NCI-H748 treated with DMSO at 0.1 percent for 48 hours (cell line): ENCODE results near the gene APEH.

Experiments used
- DNase-seq: peaks from one replicate; lab custom pipeline; 2025; lab: John Stamatoyannopoulos, UW

APEH gene

DNA sequence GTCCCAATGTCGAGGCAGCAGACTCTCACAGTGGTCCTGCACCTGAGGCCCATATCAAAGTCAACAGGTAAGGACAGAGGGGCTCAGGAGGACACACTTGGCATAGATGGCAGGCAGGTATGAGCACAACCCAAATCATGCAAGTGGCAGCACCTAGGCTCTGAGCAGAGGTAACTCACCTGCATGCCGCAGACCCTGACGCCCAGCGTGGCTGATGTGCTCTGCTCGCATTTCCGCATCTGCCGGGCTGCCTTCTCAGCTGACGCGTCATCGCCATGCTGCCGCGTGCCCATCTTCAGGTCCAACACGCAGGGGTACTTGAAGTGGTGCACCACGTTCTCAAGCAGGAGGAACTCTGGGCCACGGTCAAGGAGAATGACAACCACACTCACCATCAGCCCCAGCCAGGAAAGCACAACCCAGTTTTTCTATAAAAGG, 53.8 kb downstream of the APEH start:
- no peak for DNase-seq

DNA sequence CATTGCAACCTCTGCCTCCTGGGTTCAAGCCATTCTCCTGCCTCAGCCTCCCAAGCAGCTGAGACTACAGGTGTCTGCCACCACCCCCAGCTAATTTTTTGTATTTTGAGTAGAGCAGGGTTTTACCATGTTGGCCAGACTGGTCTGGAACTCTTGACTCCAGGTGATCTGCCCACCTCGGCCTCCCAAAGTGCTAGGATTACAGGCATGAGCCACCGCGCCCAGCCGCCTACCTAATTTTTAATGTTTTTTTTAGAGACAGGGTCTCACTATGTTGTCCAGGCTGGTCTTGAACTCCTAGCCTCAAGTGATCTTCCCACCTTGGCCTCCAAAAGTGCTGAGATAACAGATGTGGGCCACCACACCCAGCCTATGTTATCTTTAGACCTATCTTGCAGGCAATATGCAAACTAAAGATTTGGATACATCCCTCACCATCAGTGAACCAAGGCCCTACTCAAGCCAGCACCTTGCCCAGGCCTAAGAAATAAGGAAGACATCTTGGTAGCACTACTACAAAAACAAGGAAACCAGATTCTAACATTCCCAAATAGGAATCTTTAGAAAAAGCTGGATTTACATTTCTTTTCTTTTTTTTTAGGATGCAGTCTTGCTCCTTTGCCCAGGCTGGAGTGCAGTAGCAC, 55.9 kb downstream of the APEH start:
- no peak for DNase-seq

DNA sequence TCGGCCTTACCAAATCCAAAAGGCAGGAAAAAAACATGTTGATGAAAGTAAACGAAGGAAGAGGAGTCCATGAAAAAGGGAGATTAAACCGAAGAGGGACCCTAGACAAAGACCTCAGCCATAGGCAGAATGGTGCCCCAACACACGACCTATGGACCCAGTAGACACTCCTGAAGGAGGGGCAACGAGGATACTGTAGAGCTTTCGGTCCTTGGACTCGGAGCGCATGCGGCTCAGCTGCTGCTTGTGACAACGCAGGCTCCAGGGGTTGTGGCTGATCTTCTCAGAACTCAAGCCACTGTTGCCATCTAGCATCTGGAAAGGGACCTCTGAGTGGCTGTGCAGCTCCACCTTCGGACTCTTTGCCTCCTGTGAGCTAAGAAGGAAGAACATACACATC, 58.4 kb downstream of the APEH start:
- DNase-seq: no peak

DNA sequence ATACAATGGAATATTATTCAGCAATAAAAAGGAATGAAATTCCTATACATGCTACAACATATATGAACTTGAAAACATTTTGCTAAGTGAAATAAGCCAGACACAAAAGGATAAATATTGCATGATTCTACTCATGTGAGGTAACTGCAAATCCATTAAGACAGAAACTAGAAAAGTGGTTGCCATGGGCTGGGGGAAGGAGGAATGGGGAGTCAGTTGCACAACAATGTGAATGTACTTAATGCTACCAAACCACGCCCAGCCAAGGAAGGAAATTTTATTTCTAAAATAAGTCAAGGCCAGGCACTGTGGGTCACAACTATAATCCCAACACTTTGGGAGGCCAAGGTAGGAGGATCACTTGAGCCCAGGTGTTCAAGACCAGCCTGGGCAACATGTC, 59.4 kb downstream of the APEH start:
- DNase-seq: no peak
